ENCODE data around the gene MUC12.
"Not testable (repeated sequence)": the region's sequence is repeated elsewhere in the genome, so short reads cannot be mapped to it uniquely, and the experiment has no call there.

DNA sequence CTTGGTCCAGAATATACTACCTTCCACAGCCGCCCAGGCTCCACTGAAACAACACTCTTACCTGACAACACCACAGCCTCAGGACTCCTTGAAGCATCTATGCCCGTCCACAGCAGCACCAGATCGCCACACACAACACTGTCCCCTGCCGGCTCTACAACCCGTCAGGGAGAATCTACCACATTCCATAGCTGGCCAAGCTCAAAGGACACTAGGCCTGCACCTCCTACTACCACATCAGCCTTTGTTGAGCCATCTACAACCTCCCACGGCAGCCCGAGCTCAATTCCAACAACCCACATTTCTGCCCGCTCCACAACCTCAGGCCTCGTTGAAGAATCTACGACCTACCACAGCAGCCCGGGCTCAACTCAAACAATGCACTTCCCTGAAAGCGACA is 22.9 kb downstream of the MUC12 start:
- TF ChIP-seq POLR2A (IDR thresholded peaks at IDR 0.05) = not testable (repeated sequence)
- TF ChIP-seq, protein P1, sequence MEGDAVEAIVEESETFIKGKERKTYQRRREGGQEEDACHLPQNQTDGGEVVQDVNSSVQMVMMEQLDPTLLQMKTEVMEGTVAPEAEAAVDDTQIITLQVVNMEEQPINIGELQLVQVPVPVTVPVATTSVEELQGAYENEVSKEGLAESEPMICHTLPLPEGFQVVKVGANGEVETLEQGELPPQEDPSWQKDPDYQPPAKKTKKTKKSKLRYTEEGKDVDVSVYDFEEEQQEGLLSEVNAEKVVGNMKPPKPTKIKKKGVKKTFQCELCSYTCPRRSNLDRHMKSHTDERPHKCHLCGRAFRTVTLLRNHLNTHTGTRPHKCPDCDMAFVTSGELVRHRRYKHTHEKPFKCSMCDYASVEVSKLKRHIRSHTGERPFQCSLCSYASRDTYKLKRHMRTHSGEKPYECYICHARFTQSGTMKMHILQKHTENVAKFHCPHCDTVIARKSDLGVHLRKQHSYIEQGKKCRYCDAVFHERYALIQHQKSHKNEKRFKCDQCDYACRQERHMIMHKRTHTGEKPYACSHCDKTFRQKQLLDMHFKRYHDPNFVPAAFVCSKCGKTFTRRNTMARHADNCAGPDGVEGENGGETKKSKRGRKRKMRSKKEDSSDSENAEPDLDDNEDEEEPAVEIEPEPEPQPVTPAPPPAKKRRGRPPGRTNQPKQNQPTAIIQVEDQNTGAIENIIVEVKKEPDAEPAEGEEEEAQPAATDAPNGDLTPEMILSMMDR (IDR thresholded peaks at IDR 0.05) = not testable (repeated sequence)

Data from esophagus squamous epithelium (tissue), 4 donors.